ENCODE results near the gene NFATC2.

GRCh38 chr20:51494241-51495110, 48.0 kb downstream of the NFATC2 start:
- TF ChIP-seq, protein P1, sequence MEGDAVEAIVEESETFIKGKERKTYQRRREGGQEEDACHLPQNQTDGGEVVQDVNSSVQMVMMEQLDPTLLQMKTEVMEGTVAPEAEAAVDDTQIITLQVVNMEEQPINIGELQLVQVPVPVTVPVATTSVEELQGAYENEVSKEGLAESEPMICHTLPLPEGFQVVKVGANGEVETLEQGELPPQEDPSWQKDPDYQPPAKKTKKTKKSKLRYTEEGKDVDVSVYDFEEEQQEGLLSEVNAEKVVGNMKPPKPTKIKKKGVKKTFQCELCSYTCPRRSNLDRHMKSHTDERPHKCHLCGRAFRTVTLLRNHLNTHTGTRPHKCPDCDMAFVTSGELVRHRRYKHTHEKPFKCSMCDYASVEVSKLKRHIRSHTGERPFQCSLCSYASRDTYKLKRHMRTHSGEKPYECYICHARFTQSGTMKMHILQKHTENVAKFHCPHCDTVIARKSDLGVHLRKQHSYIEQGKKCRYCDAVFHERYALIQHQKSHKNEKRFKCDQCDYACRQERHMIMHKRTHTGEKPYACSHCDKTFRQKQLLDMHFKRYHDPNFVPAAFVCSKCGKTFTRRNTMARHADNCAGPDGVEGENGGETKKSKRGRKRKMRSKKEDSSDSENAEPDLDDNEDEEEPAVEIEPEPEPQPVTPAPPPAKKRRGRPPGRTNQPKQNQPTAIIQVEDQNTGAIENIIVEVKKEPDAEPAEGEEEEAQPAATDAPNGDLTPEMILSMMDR (IDR thresholded peaks at IDR 0.05): no peak
- no peak for TF ChIP-seq EP300 (IDR thresholded peaks at IDR 0.05)
- TF ChIP-seq POLR2AphosphoS5 (IDR thresholded peaks at IDR 0.05): no peak

All from esophagus muscularis mucosa (tissue), 4 donors.